K562 (cell line): ENCODE results near the gene CTF1. TPM values are rescaled to one million over a fixed set of nuclear protein-coding genes. Genes with fewer than 3 reads are reported as not detected.

Source experiments
- CBFA2T3 ChIP-seq: fragments of 450-650 bp; IDR thresholded peaks from 2 replicates; pipeline ENCODE4 v1.6.1; 2017
- CBFB ChIP-seq: sonication (generic); formaldehyde crosslinking; IDR thresholded peaks from 2 replicates; pipeline ENCODE4 v1.4.0; 2020; ENCODE audit warnings: mild to moderate bottlenecking, missing genetic modification reagents
- CBX5 ChIP-seq: IDR thresholded peaks from 2 replicates; pipeline ENCODE4 v1.6.1; 2014; ENCODE audit warnings: low read depth, borderline replicate concordance
- CTCFL ChIP-seq: IDR thresholded peaks from 2 replicates; pipeline ENCODE4 v1.6.1; 2011; ENCODE audit warnings: borderline replicate concordance, low read depth, mild to moderate bottlenecking, moderate library complexity, low read length; ENCODE audit not compliant: insufficient read depth, poor library complexity, severe bottlenecking
- DDX20 ChIP-seq: fragments of 450-650 bp; IDR thresholded peaks from 2 replicates; pipeline ENCODE4 v1.6.1; 2016; ENCODE audit warnings: missing genetic modification characterization, low read depth, mild to moderate bottlenecking, missing compliant biosample characterization, moderate library complexity
- FUS ChIP-seq: fragments of 200-400 bp; formaldehyde crosslinking; optimal IDR thresholded peaks from 2 replicates; pipeline ENCODE3; 2017; ENCODE audit warnings: low read depth, low read length
- HCFC1 ChIP-seq: IDR thresholded peaks from 2 replicates; pipeline ENCODE4 v1.6.1; 2012; ENCODE audit warnings: low read depth, low read length, improper control_type of control experiment
- HLTF ChIP-seq: fragments of 450-650 bp; IDR thresholded peaks from 2 replicates; pipeline ENCODE4 v1.6.1; 2016
- JUNB ChIP-seq: fragments of 450-650 bp; formaldehyde crosslinking; conservative IDR thresholded peaks from 2 replicates; pipeline ENCODE4 v1.4.0; 2020; ENCODE audit warnings: mild to moderate bottlenecking
- MBD2 ChIP-seq: sonication (generic); IDR thresholded peaks from 2 replicates; pipeline ENCODE4 v1.6.1; 2016; ENCODE audit warnings: low read depth, borderline replicate concordance
- NFIX ChIP-seq: fragments of 250-450 bp; sonication (Bioruptor Pico); IDR thresholded peaks from 2 replicates; pipeline ENCODE4 v1.4.0; 2020; ENCODE audit warnings: low read depth, mild to moderate bottlenecking, moderate library complexity
- NR3C1 ChIP-seq: sonication (generic); formaldehyde crosslinking; IDR thresholded peaks from 2 replicates; pipeline ENCODE4 v1.8.1; 2022; ENCODE audit warnings: missing genetic modification reagents
- POLR2A ChIP-seq: fragments of 450-650 bp; conservative IDR thresholded peaks from 2 replicates; pipeline ENCODE4 v1.6.1; 2016
- POLR2H ChIP-seq: IDR thresholded peaks from 2 replicates; pipeline ENCODE4 v1.6.1; 2016; ENCODE audit warnings: missing genetic modification characterization, low read depth, mild to moderate bottlenecking, control low read depth, missing compliant biosample characterization, moderate library complexity
- PREB ChIP-seq: sonication (generic); formaldehyde crosslinking; IDR thresholded peaks from 2 replicates; pipeline ENCODE4 v1.8.1; 2023; ENCODE audit warnings: mild to moderate bottlenecking, missing genetic modification reagents
- TAF15 ChIP-seq: fragments of 200-400 bp; formaldehyde crosslinking; IDR thresholded peaks from 2 replicates; pipeline ENCODE4 v1.6.1; 2017; ENCODE audit warnings: mild to moderate bottlenecking, low read depth, low read length, moderate library complexity
- TEAD2 ChIP-seq: fragments of 450-650 bp; IDR thresholded peaks from 2 replicates; pipeline ENCODE4 v1.6.1; 2016; ENCODE audit warnings: missing genetic modification characterization, control low read depth, missing compliant biosample characterization
- ZBTB1 ChIP-seq: sonication (generic); formaldehyde crosslinking; IDR thresholded peaks from 2 replicates; pipeline ENCODE4 v1.8.1; 2023; ENCODE audit warnings: missing genetic modification reagents, low read depth, mild to moderate bottlenecking, borderline replicate concordance
- ZFX ChIP-seq: sonication (generic); formaldehyde crosslinking; IDR thresholded peaks from 2 replicates; pipeline ENCODE4 v1.8.0; 2022; ENCODE audit warnings: mild to moderate bottlenecking, missing genetic modification reagents, moderate library complexity
- ZNF354B ChIP-seq: fragments of 250-450 bp; sonication (Bioruptor Pico); IDR thresholded peaks from 2 replicates; pipeline ENCODE4 v1.4.0; 2020
- ZNF444 ChIP-seq: fragments of 250-450 bp; sonication (Bioruptor Pico); IDR thresholded peaks from 2 replicates; pipeline ENCODE4 v1.4.0; 2020; ENCODE audit warnings: mild to moderate bottlenecking, moderate library complexity
- polyA plus RNA-seq, 8 experiments: library from polyadenylated mRNA; depleted of rRNA in 4 of 8; stranded (reverse) in 5 of 8; unstranded in 3 of 8; fragments of >200 nt; fragmentation: Nextera tagmentation in 2 of 8; fragmentation: Illumina TruSeq in 1 of 8; extraction: Ambion mirVana in 2 of 8; extraction: Trizol in 1 of 8; gene quantifications; 2 replicates each; pipeline versions ENCODE4 v1.2.1 to v1.2.3, GENCODE V29; 2011 to 2014; ENCODE audit warnings: inconsistent platforms in 1 of 8, missing spikeins in 1 of 8
- total RNA-seq, 7 experiments: library from RNA; depleted of rRNA in 6 of 7; stranded (reverse); fragments of >200 nt in 6 of 7; fragmentation: Illumina TruSeq in 2 of 7; extraction: Trizol in 2 of 7; gene quantifications; 2 replicates each; pipeline versions ENCODE4 v1.2.1 to v1.2.3, GENCODE V29; 2011 to 2021; ENCODE audit warnings: low replicate concordance in 1 of 7
- TF ChIP-seq, protein P1 (sequence below): sonication (generic); formaldehyde crosslinking; IDR thresholded peaks from 2 replicates; pipeline ENCODE4 v1.5.0; 2020; ENCODE audit warnings: missing genetic modification reagents
- TF ChIP-seq, protein P2 (sequence below): fragments of 250-450 bp; sonication (Bioruptor Pico); IDR thresholded peaks from 2 replicates; pipeline ENCODE4 v1.8.0; 2022; ENCODE audit warnings: inconsistent platforms, mild to moderate bottlenecking, moderate library complexity, borderline replicate concordance
- TF ChIP-seq, protein P3 (sequence below): sonication (generic); formaldehyde crosslinking; IDR thresholded peaks from 2 replicates; pipeline ENCODE4 v1.8.0; 2022; ENCODE audit warnings: missing genetic modification reagents, mild to moderate bottlenecking, borderline replicate concordance

CTF1 gene
- total and polyA plus RNA-seq, 9 of the 15 experiments (the other 6 are each of a cell fraction or from before 2014, with no cell fraction given), result 0.24 to 2.5 (median 0.44) TPM

DNA sequence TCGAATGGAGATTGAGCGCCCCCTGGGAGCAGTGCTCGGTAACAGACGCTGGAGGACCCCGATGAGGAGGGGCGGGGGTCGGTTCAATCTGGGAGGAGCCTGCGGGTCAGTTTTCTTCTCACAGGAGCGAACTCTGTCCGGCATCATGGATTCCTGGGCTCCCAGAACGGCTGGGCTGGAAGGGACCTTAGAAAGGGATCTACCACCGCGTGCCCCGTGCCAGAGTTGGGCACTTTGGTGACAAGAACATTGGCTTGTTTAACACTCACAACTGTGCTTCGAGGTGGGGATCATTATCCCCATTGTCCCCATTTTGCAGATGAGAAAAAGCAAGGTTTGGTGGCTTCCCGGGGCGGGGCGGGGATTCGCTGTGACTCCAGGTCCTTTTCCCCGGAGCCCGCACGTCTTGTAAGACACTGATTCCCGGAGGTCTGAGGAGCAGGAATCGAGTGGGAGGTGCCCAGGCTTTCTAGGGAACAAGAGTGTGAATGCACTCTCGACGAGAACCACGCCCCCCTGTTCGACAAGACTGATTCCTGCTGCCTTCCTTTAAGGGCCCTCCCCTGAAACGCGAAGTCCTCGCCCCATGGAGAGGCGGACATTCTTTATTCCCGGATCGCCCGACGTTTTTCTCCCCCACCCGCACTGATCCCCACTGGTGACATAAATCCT, 25.5 kb downstream of the CTF1 start (continued):
- TF ChIP-seq ZFX (CRISPR knock-in tag) (peak; percentile 64), CBFB (CRISPR knock-in tag) (no peak), NR3C1 (CRISPR knock-in tag) (no peak), POLR2A (no peak; the same call in 1 of the 2 replicates), CTCFL (peak; percentile 11), DDX20 (tag) (no peak), POLR2H (no peak), ZBTB1 (CRISPR knock-in tag) (no peak), ZNF354B (no peak), HLTF (no peak), TEAD2 (tag) (no peak), TAF15 (no peak), MBD2 (no peak), ZNF444 (CRISPR knock-in tag) (no peak), JUNB (CRISPR knock-in tag) (no peak), HCFC1 (no peak), FUS (no peak), NFIX (no peak), PREB (CRISPR knock-in tag) (no peak), CBFA2T3 (no peak), CBX5 (no peak)
- TF ChIP-seq, protein P1, sequence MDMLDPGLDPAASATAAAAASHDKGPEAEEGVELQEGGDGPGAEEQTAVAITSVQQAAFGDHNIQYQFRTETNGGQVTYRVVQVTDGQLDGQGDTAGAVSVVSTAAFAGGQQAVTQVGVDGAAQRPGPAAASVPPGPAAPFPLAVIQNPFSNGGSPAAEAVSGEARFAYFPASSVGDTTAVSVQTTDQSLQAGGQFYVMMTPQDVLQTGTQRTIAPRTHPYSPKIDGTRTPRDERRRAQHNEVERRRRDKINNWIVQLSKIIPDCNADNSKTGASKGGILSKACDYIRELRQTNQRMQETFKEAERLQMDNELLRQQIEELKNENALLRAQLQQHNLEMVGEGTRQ (CRISPR knock-in tag), result no peak
- TF ChIP-seq, protein P2, sequence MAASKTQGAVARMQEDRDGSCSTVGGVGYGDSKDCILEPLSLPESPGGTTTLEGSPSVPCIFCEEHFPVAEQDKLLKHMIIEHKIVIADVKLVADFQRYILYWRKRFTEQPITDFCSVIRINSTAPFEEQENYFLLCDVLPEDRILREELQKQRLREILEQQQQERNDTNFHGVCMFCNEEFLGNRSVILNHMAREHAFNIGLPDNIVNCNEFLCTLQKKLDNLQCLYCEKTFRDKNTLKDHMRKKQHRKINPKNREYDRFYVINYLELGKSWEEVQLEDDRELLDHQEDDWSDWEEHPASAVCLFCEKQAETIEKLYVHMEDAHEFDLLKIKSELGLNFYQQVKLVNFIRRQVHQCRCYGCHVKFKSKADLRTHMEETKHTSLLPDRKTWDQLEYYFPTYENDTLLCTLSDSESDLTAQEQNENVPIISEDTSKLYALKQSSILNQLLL (CRISPR knock-in tag), result no peak
- TF ChIP-seq, protein P3, sequence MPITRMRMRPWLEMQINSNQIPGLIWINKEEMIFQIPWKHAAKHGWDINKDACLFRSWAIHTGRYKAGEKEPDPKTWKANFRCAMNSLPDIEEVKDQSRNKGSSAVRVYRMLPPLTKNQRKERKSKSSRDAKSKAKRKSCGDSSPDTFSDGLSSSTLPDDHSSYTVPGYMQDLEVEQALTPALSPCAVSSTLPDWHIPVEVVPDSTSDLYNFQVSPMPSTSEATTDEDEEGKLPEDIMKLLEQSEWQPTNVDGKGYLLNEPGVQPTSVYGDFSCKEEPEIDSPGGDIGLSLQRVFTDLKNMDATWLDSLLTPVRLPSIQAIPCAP (CRISPR knock-in tag), result no peak
